ENCODE measurements around the gene MYEOV.

Gene MYEOV

GRCh38 chr11:69288883-69289242 lies 5.1 kb upstream of the MYEOV start:
- DNase-seq = no peak

GRCh38 chr11:69290806-69291205 lies 3.1 kb upstream of the MYEOV start:
- DNase-seq = no peak

- no peak for DNase-seq
These were observed 2.4 kb upstream of the MYEOV start for GRCh38 chr11:69291459-69292110.

- DNase-seq = no peak
These were observed 1.7 kb upstream of the MYEOV start for GRCh38 chr11:69292221-69292648.

- no peak for DNase-seq
These were observed 868 bp upstream of the MYEOV start for GRCh38 chr11:69293087-69293486.

GRCh38 chr11:69294571-69295078 lies 670 bp downstream of the MYEOV start:
- DNase-seq = no peak

- no peak for DNase-seq
These were observed 1.4 kb downstream of the MYEOV start for GRCh38 chr11:69295079-69295994.

GRCh38 chr11:69295995-69296889 lies 2.3 kb downstream of the MYEOV start:
- DNase-seq = no peak

GRCh38 chr11:69296890-69297786 lies 3.2 kb downstream of the MYEOV start:
- DNase-seq = no peak

GRCh38 chr11:69297787-69298266 lies 3.9 kb downstream of the MYEOV start:
- peak; percentile 3 for DNase-seq

- DNase-seq = no peak
These were observed 4.5 kb downstream of the MYEOV start for GRCh38 chr11:69298267-69299022.

GRCh38 chr11:69299023-69299461 lies 5.1 kb downstream of the MYEOV start:
- no peak for DNase-seq

- DNase-seq = no peak
These were observed 5.6 kb downstream of the MYEOV start for GRCh38 chr11:69299572-69299971.

GRCh38 chr11:69300120-69301060 lies 6.4 kb downstream of the MYEOV start:
- DNase-seq = no peak

GRCh38 chr11:69301081-69301454 lies 7.1 kb downstream of the MYEOV start:
- peak; percentile 22 for DNase-seq

GRCh38 chr11:69301455-69302401 lies 7.8 kb downstream of the MYEOV start:
- peak; percentile 24 for DNase-seq

GRCh38 chr11:69302447-69303020 lies 8.6 kb downstream of the MYEOV start:
- DNase-seq = no peak

- DNase-seq = no peak
These were observed 9.5 kb downstream of the MYEOV start for GRCh38 chr11:69303427-69303826.
